H1 (cell line): ENCODE data around the gene CROCC2. TPM values are rescaled to one million over a fixed set of nuclear protein-coding genes. Genes with fewer than 3 reads are reported as not detected.

Experiments
- CTCF ChIA-PET: fragments of 300-600 bp; sonication (Branson Sonifier 250); formaldehyde crosslinking; loops from one replicate; lab custom pipeline; 2021; ENCODE audit not compliant: partially characterized antibody; lab: Charles Lee
- POLR2A ChIA-PET: fragments of 300-600 bp; sonication (Branson Sonifier 250); formaldehyde crosslinking; loops from one replicate; lab custom pipeline; 2021; ENCODE audit warnings: inconsistent platforms; ENCODE audit not compliant: partially characterized antibody; lab: Charles Lee
- DNase-seq, 2 experiments: peaks; one replicate each; pipeline versions ENCODE4 v3.0.0 to v3.0.0-alpha.2; 2010 to 2022; ENCODE audit warnings: low spot score in 2 of 2, low read depth in 1 of 2, mixed read lengths in 1 of 2
- FAIRE-seq: peaks from 2 replicates; lab custom pipeline; 2011; peaks lifted over from hg19 to GRCh38; lab: Jason Lieb, UNC
- H2AFZ ChIP-seq: 2 replicates; pipeline ENCODE4 v1.8.1; 2012; ENCODE audit warnings: low read length, inconsistent platforms
- H2AK5ac ChIP-seq: 2 replicates; pipeline ENCODE4 v1.6.1; 2013; ENCODE audit warnings: low read depth, low read length
- H2BK120ac ChIP-seq: replicated peaks from 2 replicates; pipeline ENCODE3; 2013; ENCODE audit warnings: low read depth, low read length, inconsistent platforms
- H2BK12ac ChIP-seq: 2 replicates; pipeline ENCODE4 v1.6.1; 2013; ENCODE audit warnings: low read depth, low read length
- H2BK15ac ChIP-seq: 2 replicates; pipeline ENCODE4 v1.6.1; 2013; ENCODE audit warnings: low read length
- H2BK20ac ChIP-seq: 2 replicates; pipeline ENCODE4 v1.6.1; 2013; ENCODE audit warnings: low read length
- H2BK5ac ChIP-seq: 2 replicates; pipeline ENCODE4 v1.6.1; 2013; ENCODE audit warnings: low read depth, low read length
- H3K14ac ChIP-seq: 2 replicates; pipeline ENCODE4 v1.6.1; 2013; ENCODE audit warnings: inconsistent platforms; ENCODE audit not compliant: insufficient read length
- H3K18ac ChIP-seq: 2 replicates; pipeline ENCODE4 v1.6.1; 2013; ENCODE audit warnings: low read length; ENCODE audit errors: extremely low read depth
- H3K23ac ChIP-seq: 2 replicates; pipeline ENCODE4 v1.6.1; 2013; ENCODE audit warnings: inconsistent platforms; ENCODE audit not compliant: insufficient read length
- H3K23me2 ChIP-seq: 2 replicates; pipeline ENCODE4 v1.6.1; 2013; ENCODE audit warnings: low read depth, low read length
- H3K27ac ChIP-seq: 2 replicates; pipeline ENCODE4 v1.6.1; 2011; ENCODE audit warnings: low read depth, low read length, inconsistent platforms
- H3K27me3 ChIP-seq, 4 experiments: replicated peaks in 1 of 4; 1 replicate in 1 of 4; 2 replicates in 3 of 4; pipeline versions ENCODE4 v1.6.1 to v1.8.1; 2011 to 2013; ENCODE audit warnings: low read length in 3 of 4, mild to moderate bottlenecking in 3 of 4, inconsistent platforms in 2 of 4, mixed read lengths in 2 of 4, moderate library complexity in 1 of 4; ENCODE audit not compliant: control insufficient read depth in 3 of 4, insufficient read depth in 3 of 4; ENCODE audit errors: extremely low read depth in 1 of 4
- H3K36me3 ChIP-seq, 4 experiments: 2 replicates each; pipeline versions ENCODE4 v1.6.1 to v1.8.1; 2011 to 2013; ENCODE audit warnings: mild to moderate bottlenecking in 4 of 4, low read length in 3 of 4, moderate library complexity in 2 of 4, control low read depth in 1 of 4, inconsistent platforms in 1 of 4; ENCODE audit not compliant: insufficient read depth in 4 of 4, control insufficient read depth in 2 of 4
- H3K4ac ChIP-seq: replicated peaks from 2 replicates; pipeline ENCODE3; 2013; ENCODE audit warnings: low read length, low read depth, mixed read lengths, inconsistent platforms; ENCODE audit not compliant: insufficient read length
- H3K4me1 ChIP-seq, 4 experiments: replicated peaks in 1 of 4; 1 replicate in 1 of 4; 2 replicates in 3 of 4; pipeline versions ENCODE4 v1.6.1 to v1.8.1; 2011 to 2013; ENCODE audit warnings: low read length in 3 of 4, inconsistent platforms in 2 of 4, mixed read lengths in 1 of 4; ENCODE audit not compliant: insufficient read depth in 4 of 4, control insufficient read depth in 3 of 4
- H3K4me2 ChIP-seq, 2 experiments: 2 replicates each; pipeline versions ENCODE4 v1.6.1 to v1.8.1; 2011 to 2013; ENCODE audit warnings: low read depth in 2 of 2, low read length in 2 of 2, control low read depth in 1 of 2, inconsistent platforms in 1 of 2, mild to moderate bottlenecking in 1 of 2; ENCODE audit not compliant: insufficient read depth in 1 of 2
- H3K4me3 ChIP-seq, 4 experiments: fragments of 200-600, 300-600 bp in 1 of 4; sonication (generic), shearing (Covaris generic), sonication (Bioruptor Twin) in 1 of 4; 2 replicates each; pipeline versions ENCODE4 v1.5.1 to v1.8.1; 2011 to 2016; ENCODE audit warnings: low read length in 4 of 4, low read depth in 3 of 4, control low read depth in 2 of 4, inconsistent platforms in 2 of 4, mild to moderate bottlenecking in 2 of 4, mixed read lengths in 1 of 4, moderate library complexity in 1 of 4; ENCODE audit not compliant: insufficient read depth in 2 of 4; ENCODE audit errors: extremely low read depth in 1 of 4
- H3K56ac ChIP-seq: replicated peaks from 2 replicates; pipeline ENCODE3; 2013; ENCODE audit warnings: low read depth, mild to moderate bottlenecking, mixed read lengths, low read length, inconsistent platforms; ENCODE audit not compliant: insufficient read length
- H3K79me1 ChIP-seq: 2 replicates; pipeline ENCODE4 v1.6.1; 2013; ENCODE audit warnings: low read depth, low read length, control low read depth
- H3K79me2 ChIP-seq, 2 experiments: 2 replicates each; pipeline versions ENCODE4 v1.6.1 to v1.8.1; 2012 to 2013; ENCODE audit warnings: low read length in 2 of 2, mild to moderate bottlenecking in 2 of 2, inconsistent platforms in 1 of 2; ENCODE audit not compliant: insufficient read depth in 2 of 2, control insufficient read depth in 1 of 2
- H3K9ac ChIP-seq, 4 experiments: replicated peaks in 1 of 4; 1 replicate in 1 of 4; 2 replicates in 3 of 4; pipeline versions ENCODE4 v1.6.1 to v1.8.1; 2011 to 2013; ENCODE audit warnings: low read depth in 3 of 4, low read length in 3 of 4, control low read depth in 2 of 4, mild to moderate bottlenecking in 2 of 4, moderate library complexity in 2 of 4, inconsistent platforms in 1 of 4; ENCODE audit errors: extremely low read depth in 1 of 4
- H3K9me3 ChIP-seq, 2 experiments: 2 replicates each; pipeline versions ENCODE4 v1.6.1 to v1.8.1; 2012 to 2013; ENCODE audit warnings: mild to moderate bottlenecking in 2 of 2, moderate library complexity in 2 of 2, control low read depth in 1 of 2, inconsistent platforms in 1 of 2, low read depth in 1 of 2, low read length in 1 of 2, mixed read lengths in 1 of 2; ENCODE audit not compliant: insufficient read depth in 2 of 2
- H4K20me1 ChIP-seq, 2 experiments: replicated peaks in 1 of 2; 2 replicates each; pipeline versions ENCODE3 to v1.8.1; 2011 to 2013; ENCODE audit warnings: inconsistent platforms in 2 of 2, low read length in 2 of 2, mild to moderate bottlenecking in 1 of 2; ENCODE audit not compliant: insufficient read depth in 2 of 2, control insufficient read depth in 1 of 2
- H4K5ac ChIP-seq: 2 replicates; pipeline ENCODE4 v1.6.1; 2013; ENCODE audit warnings: low read length, low read depth, mixed read lengths, inconsistent platforms; ENCODE audit not compliant: insufficient read length
- H4K8ac ChIP-seq: 2 replicates; pipeline ENCODE4 v1.8.0; 2013; ENCODE audit warnings: mild to moderate bottlenecking, moderate library complexity, low read length, inconsistent platforms; ENCODE audit not compliant: insufficient read depth; ENCODE audit errors: extremely low read depth
- H4K91ac ChIP-seq: replicated peaks from 2 replicates; pipeline ENCODE3; 2013; ENCODE audit warnings: low read length, mixed read lengths, inconsistent platforms; ENCODE audit not compliant: insufficient read length
- WGBS, 2 experiments: shearing (Covaris generic) in 1 of 2; methylation state at CpG; one replicate each; pipeline versions ENCODE4 v1.1.6 to v1.1.7; 2013 to 2015; ENCODE audit warnings: low lambda C conversion rate in 2 of 2, mixed read lengths in 2 of 2, inconsistent platforms in 1 of 2, low coverage in 1 of 2, missing lambda C conversion rate in 1 of 2; ENCODE audit not compliant: insufficient replicate concordance in 2 of 2, insufficient coverage in 1 of 2, insufficient read length in 1 of 2; ENCODE audit errors: extremely low coverage in 1 of 2, missing lambda C conversion rate in 1 of 2; 5-methylcytosine and 5-hydroxymethylcytosine counted together
- polyA plus RNA-seq, 7 experiments: library from polyadenylated mRNA; depleted of rRNA in 3 of 7; stranded (reverse) in 5 of 7; unstranded in 2 of 7; fragments of >200 nt in 5 of 7; fragments of 200-250 nt in 2 of 7; gene quantifications; 1 replicate in 5 of 7; 2 replicates in 1 of 7; 4 replicates in 1 of 7; pipeline versions ENCODE4 v1.2.1 to v1.2.3, GENCODE V29; 2011 to 2013; ENCODE audit warnings: missing spikeins in 2 of 7, mixed read lengths in 2 of 7
- total RNA-seq: library from RNA; stranded (reverse); fragmentation: NEBNext Ultra II Directional; extraction: Animal tissue kit (Norgen Biotek cat#: 25700); gene quantifications from 2 replicates; pipeline ENCODE4 v1.2.1, GENCODE V29; 2021

CROCC2 gene
- total and polyA plus RNA-seq, 2 of the 8 experiments (the other 6 are each of a cell fraction or from before 2014, with no cell fraction given): not detected

DNA sequence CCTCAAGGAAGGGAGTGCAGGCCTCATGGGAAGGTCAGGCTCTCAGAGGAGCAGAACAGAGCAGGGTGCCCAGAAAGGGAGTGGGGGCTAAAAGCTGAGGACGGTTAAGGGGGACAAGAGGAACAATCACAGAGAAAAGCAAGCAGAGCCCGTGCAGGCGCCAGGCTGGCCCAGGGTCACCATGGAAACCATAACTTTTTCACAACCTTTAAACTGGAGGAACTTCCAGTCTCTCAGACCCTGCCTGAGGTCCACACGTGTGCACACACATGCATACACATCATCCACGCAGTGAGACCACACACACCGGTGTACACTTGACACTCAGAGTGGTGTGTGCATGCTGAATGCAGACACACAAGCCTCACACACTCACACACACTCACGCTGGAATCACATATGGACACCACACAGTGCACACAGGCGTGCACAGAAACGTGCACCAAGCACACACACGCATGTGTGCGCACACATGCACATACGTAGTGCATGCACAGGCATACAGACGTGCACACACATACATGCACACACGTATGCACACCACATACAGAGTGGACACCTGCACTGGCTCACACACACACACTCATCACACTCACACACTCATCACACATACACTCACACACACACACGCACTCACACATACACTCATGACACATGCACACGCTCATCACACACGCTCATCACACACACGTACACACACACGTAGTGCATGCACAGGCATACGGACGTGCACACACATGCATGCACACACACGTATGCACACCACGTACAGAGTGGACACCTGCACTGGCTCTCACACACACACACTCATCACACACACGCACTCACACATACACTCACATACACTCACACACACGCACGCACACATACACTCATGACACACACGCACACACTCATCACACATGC, 55.1 kb downstream of the CROCC2 start:
- no peak overlapping the region for H2AFZ ChIP-seq
- no peaks in the 10 kb centered on the region for H3K9me3 ChIP-seq
- no peaks in the 10 kb centered on the region for H3K79me2 ChIP-seq
- no peaks in the 10 kb centered on the region for H3K27me3 ChIP-seq
- H3K36me3 ChIP-seq: no peaks in the 10 kb centered on the region
- H3K18ac ChIP-seq: peak overlapping the region; percentile 15; the same call in 1 of the 2 replicates
- peak overlapping the region; percentile 99 for H2AK5ac ChIP-seq
- no peak overlapping the region for H3K23ac ChIP-seq
- POLR2A ChIA-PET: no interaction called here
- H3K56ac ChIP-seq: no peak overlapping the region
- peak overlapping the region; percentile 98 for H4K91ac ChIP-seq
- no peaks in the 10 kb centered on the region for H3K79me1 ChIP-seq
- H3K4ac ChIP-seq: peak overlapping the region; percentile 96
- peak overlapping the region; percentile 43; the same call in 1 of the 2 replicates for H4K8ac ChIP-seq
- H2BK5ac ChIP-seq: peak overlapping the region; percentile 87
- H3K9ac ChIP-seq: no peak overlapping the region
- H3K14ac ChIP-seq: no peak overlapping the region
- H3K27ac ChIP-seq: no peak overlapping the region
- no peak overlapping the region for H4K5ac ChIP-seq
- CTCF ChIA-PET: interaction anchor here (1.0 kb wide), 1 partner anchor 23 kb away, joined by 3 read pairs; no protein-coding TSS in a partner anchor
- no peak overlapping the region; a peak in 1 of 4 replicates for H3K4me2 ChIP-seq
- peak overlapping the region; percentile 78 for H2BK120ac ChIP-seq
- no peak for FAIRE-seq
- 87% methylated on average over 23 of the region's 27 CpGs; no CpG with 5 or more reads in 1 of the 2 experiments for WGBS, 2 experiments
- no peak for DNase-seq
- peaks cover 0 to 10% of the 10 kb centered on the region in 2 experiments for H4K20me1 ChIP-seq
- peak overlapping the region; percentile 40 for H2BK12ac ChIP-seq
- H3K4me1 ChIP-seq: peaks cover 0 to 15% (median 6%) of the 10 kb centered on the region in 4 experiments; a peak in 5 of 7 replicates
- H3K23me2 ChIP-seq: peaks cover 8% of the 10 kb centered on the region; the same call in 1 of the 2 replicates
- H2BK20ac ChIP-seq: peak overlapping the region; percentile 17; the same call in 1 of the 2 replicates
- no peak overlapping the region for H3K4me3 ChIP-seq
- H2BK15ac ChIP-seq: peak overlapping the region; percentile 74
